HepG2 (cell line): ENCODE measurements around the gene RAB5B. TPM values are rescaled to one million over a fixed set of nuclear protein-coding genes. Genes with fewer than 3 reads are reported as not detected.

Experiments
- BRCA1 ChIP-seq: sonication (generic); formaldehyde crosslinking; IDR thresholded peaks from 2 replicates; pipeline ENCODE4 v1.4.0; 2020; ENCODE audit warnings: missing genetic modification reagents
- CENPBD1 ChIP-seq: sonication (generic); formaldehyde crosslinking; IDR thresholded peaks from 2 replicates; pipeline ENCODE4 v1.8.0; 2022; ENCODE audit warnings: missing genetic modification reagents, low read depth, mild to moderate bottlenecking, borderline replicate concordance
- CENPX ChIP-seq: sonication (generic); formaldehyde crosslinking; IDR thresholded peaks from 2 replicates; pipeline ENCODE4 v1.9.0; 2021; ENCODE audit warnings: mild to moderate bottlenecking, missing genetic modification reagents, moderate library complexity
- ETV6 ChIP-seq: sonication (generic); formaldehyde crosslinking; conservative IDR thresholded peaks from 2 replicates; pipeline ENCODE4 v1.4.0; 2020; ENCODE audit warnings: missing genetic modification reagents
- GPBP1L1 ChIP-seq: sonication (generic); formaldehyde crosslinking; IDR thresholded peaks from 2 replicates; pipeline ENCODE4 v1.5.0; 2020; ENCODE audit warnings: mild to moderate bottlenecking, missing genetic modification reagents
- HMGA1 ChIP-seq: sonication (generic); formaldehyde crosslinking; conservative IDR thresholded peaks from 2 replicates; pipeline ENCODE4 v1.4.0; 2020; ENCODE audit warnings: missing genetic modification reagents
- HOXA3 ChIP-seq: sonication (generic); formaldehyde crosslinking; IDR thresholded peaks from 2 replicates; pipeline ENCODE4 v1.5.0; 2020; ENCODE audit warnings: missing genetic modification reagents
- KDM6A ChIP-seq: IDR thresholded peaks from 2 replicates; pipeline ENCODE4 v1.6.1; 2016; ENCODE audit warnings: low read depth
- LBX2 ChIP-seq: sonication (generic); formaldehyde crosslinking; IDR thresholded peaks from 2 replicates; pipeline ENCODE4 v1.5.0; 2020; ENCODE audit warnings: missing genetic modification reagents, mild to moderate bottlenecking, borderline replicate concordance
- LRRFIP1 ChIP-seq: sonication (generic); formaldehyde crosslinking; conservative IDR thresholded peaks from 2 replicates; pipeline ENCODE4 v1.4.0; 2020; ENCODE audit warnings: missing genetic modification reagents
- MATR3 ChIP-seq: sonication (generic); formaldehyde crosslinking; IDR thresholded peaks from 2 replicates; pipeline ENCODE4 v1.4.0; 2020; ENCODE audit warnings: missing genetic modification reagents
- SSRP1 ChIP-seq: IDR thresholded peaks from 2 replicates; pipeline ENCODE4 v1.6.1; 2016; ENCODE audit warnings: control low read depth
- THYN1 ChIP-seq: sonication (generic); formaldehyde crosslinking; IDR thresholded peaks from 2 replicates; pipeline ENCODE4 v1.8.1; 2023; ENCODE audit warnings: low read depth, mild to moderate bottlenecking, moderate library complexity, missing genetic modification reagents, borderline replicate concordance
- ZBTB39 ChIP-seq: sonication (generic); formaldehyde crosslinking; IDR thresholded peaks from 2 replicates; pipeline ENCODE4 v1.5.0; 2020; ENCODE audit warnings: missing genetic modification reagents
- ZFP82 ChIP-seq: sonication (generic); formaldehyde crosslinking; IDR thresholded peaks from 2 replicates; pipeline ENCODE4 v1.5.1; 2020; ENCODE audit warnings: mild to moderate bottlenecking, missing genetic modification reagents, borderline replicate concordance
- ZNF615 ChIP-seq: sonication (generic); formaldehyde crosslinking; IDR thresholded peaks from 2 replicates; pipeline ENCODE4 v1.5.0; 2020; ENCODE audit warnings: mild to moderate bottlenecking, missing genetic modification reagents, borderline replicate concordance
- ZNF616 ChIP-seq: sonication (generic); formaldehyde crosslinking; IDR thresholded peaks from 2 replicates; pipeline ENCODE4 v1.5.0; 2020; ENCODE audit warnings: low read depth, mild to moderate bottlenecking, missing genetic modification reagents
- polyA plus RNA-seq, 8 experiments: library from polyadenylated mRNA; depleted of rRNA in 3 of 8; stranded (reverse) in 7 of 8; unstranded in 1 of 8; fragments of >200 nt; fragmentation: Illumina TruSeq in 4 of 8; extraction: Trizol in 4 of 8; gene quantifications; 2 replicates each; pipeline versions ENCODE4 v1.2.1 to v1.2.3, GENCODE V29; 2011 to 2016; ENCODE audit warnings: low read depth in 4 of 8, missing spikeins in 1 of 8, mixed read lengths in 1 of 8; ENCODE audit not compliant: insufficient read depth in 1 of 8
- total RNA-seq, 5 experiments: library from RNA; depleted of rRNA; stranded (reverse); fragments of >200 nt; fragmentation: Illumina TruSeq; extraction: Trizol; gene quantifications; 2 replicates each; pipeline ENCODE4 v1.2.3, GENCODE V29; 2016; ENCODE audit warnings: low read depth in 1 of 5
- TF ChIP-seq, protein P1 (sequence below): sonication (generic); formaldehyde crosslinking; IDR thresholded peaks from 2 replicates; pipeline ENCODE4 v1.5.0; 2020; ENCODE audit warnings: missing genetic modification reagents

Gene RAB5B
- total and polyA plus RNA-seq, 2 of the 13 experiments (the other 11 are each of a cell fraction or from before 2014, with no cell fraction given): 26.0 to 68.3 TPM

DNA sequence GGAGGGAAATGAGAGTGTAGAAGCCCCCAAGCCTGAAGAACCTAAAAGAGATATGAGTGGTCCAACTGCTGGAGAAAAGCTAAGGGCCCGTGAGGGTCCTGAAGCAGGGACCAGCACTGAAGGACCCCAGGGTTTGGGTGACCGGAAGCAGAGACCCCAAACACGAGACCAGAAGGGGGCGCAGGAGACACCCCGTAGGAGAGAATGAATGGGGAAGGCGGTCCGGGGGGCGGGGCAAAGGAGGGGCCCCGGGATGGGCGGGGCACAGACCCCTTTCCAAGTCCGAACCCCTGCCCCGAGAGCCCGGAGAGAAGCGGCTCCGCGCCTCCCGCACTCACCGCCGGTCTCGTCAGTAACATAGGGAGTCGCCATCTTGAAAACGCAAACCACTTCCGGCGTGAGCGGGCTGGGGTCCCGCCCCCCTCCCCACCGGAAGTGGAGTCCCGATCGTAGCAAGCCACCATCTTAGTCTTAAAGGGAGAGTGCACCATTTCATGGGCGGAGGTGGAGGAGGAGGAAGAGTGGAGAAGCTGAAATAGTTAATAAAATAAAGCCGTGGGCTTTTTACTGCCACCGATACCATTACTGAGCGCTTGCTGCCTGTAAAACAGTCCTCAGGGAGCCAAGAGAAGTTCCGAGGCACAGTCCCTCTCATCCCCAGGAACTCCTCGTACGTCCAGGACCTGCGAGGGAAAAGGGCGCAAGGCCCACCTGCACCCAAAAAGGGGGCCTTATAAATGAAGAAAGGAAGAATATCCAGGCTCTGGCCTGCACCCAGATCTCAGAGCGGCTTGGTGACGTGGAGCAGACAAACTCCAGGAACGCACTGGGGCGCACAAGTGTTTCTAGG is 46.9 kb upstream of the RAB5B start (continued):
- TF ChIP-seq GPBP1L1 (no peak), LRRFIP1 (CRISPR knock-in tag) (no peak), ZNF615 (CRISPR knock-in tag) (no peak), HMGA1 (CRISPR knock-in tag) (no peak), MATR3 (no peak), CENPBD1 (CRISPR knock-in tag) (no peak), ZNF616 (CRISPR knock-in tag) (no peak), ZBTB39 (CRISPR knock-in tag) (no peak), ZFP82 (peak; percentile 83; the same call in 1 of the 2 replicates), KDM6A (CRISPR knock-in tag) (no peak; the same call in 1 of the 2 replicates), ETV6 (no peak), CENPX (no peak), SSRP1 (CRISPR knock-in tag) (no peak), THYN1 (CRISPR knock-in tag) (no peak), HOXA3 (peak; percentile 98), LBX2 (CRISPR knock-in tag) (no peak), BRCA1 (CRISPR knock-in tag) (no peak; the same call in 1 of the 2 replicates)
- TF ChIP-seq, protein P1, sequence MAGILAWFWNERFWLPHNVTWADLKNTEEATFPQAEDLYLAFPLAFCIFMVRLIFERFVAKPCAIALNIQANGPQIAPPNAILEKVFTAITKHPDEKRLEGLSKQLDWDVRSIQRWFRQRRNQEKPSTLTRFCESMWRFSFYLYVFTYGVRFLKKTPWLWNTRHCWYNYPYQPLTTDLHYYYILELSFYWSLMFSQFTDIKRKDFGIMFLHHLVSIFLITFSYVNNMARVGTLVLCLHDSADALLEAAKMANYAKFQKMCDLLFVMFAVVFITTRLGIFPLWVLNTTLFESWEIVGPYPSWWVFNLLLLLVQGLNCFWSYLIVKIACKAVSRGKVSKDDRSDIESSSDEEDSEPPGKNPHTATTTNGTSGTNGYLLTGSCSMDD (CRISPR knock-in tag): 0 out of 2 replicates have a peak, but pooled peaks have one; percentile 50
